GM12874 (cell line): ENCODE results near the gene PDHB.

Experiments
- CTCF ChIP-seq: IDR thresholded peaks from 2 replicates; pipeline ENCODE4 v1.5.1; 2011; ENCODE audit warnings: low read depth, mild to moderate bottlenecking, control low read depth, low read length, moderate library complexity; ENCODE audit not compliant: insufficient read depth

Gene PDHB

GRCh38 chr3:58383476-58383875 is 50.2 kb downstream of the PDHB start:
- TF ChIP-seq CTCF: no peak

GRCh38 chr3:58379351-58380073 is 54.1 kb downstream of the PDHB start:
- no peak for TF ChIP-seq CTCF

GRCh38 chr3:58377750-58378149 is 55.9 kb downstream of the PDHB start:
- TF ChIP-seq CTCF: no peak
